SH-SY5Y (cell line): ENCODE measurements around the gene SH3GL1.

ENCODE experiments used
- GATA2 ChIP-seq: IDR thresholded peaks from 2 replicates; pipeline ENCODE4 v1.6.1; 2011; ENCODE audit warnings: mild to moderate bottlenecking, low read depth, low read length
- GATA3 ChIP-seq: IDR thresholded peaks from 2 replicates; pipeline ENCODE4 v1.6.1; 2011; ENCODE audit warnings: low read depth, mild to moderate bottlenecking, low read length, moderate library complexity

The SH3GL1 gene

GRCh38 chr19:4380254-4380727 lies 20.1 kb downstream of the SH3GL1 start:
- no peak for TF ChIP-seq GATA2

- TF ChIP-seq GATA2: no peak
Measured at GRCh38 chr19:4379383-4380253, 20.7 kb downstream of the SH3GL1 start.

GRCh38 chr19:4378886-4379285 lies 21.5 kb downstream of the SH3GL1 start:
- no peak for TF ChIP-seq GATA2
- no peak for TF ChIP-seq GATA3

GRCh38 chr19:4376991-4377781 lies 23.2 kb downstream of the SH3GL1 start:
- TF ChIP-seq GATA2 (no peak), GATA3 (no peak)

- TF ChIP-seq GATA2 (no peak), GATA3 (no peak)
Measured at GRCh38 chr19:4376671-4376990, 23.7 kb downstream of the SH3GL1 start.

- TF ChIP-seq GATA3 (no peak), GATA2 (no peak)
Measured at GRCh38 chr19:4376028-4376670, 24.2 kb downstream of the SH3GL1 start.

- TF ChIP-seq GATA3: no peak
- peak; percentile 73 for TF ChIP-seq GATA2
Measured at GRCh38 chr19:4375164-4376027, 25.0 kb downstream of the SH3GL1 start.

- TF ChIP-seq GATA2 (no peak), GATA3 (no peak)
Measured at GRCh38 chr19:4374498-4375163, 25.7 kb downstream of the SH3GL1 start.

GRCh38 chr19:4373601-4374497 lies 26.5 kb downstream of the SH3GL1 start:
- TF ChIP-seq GATA2 (no peak), GATA3 (no peak)

- TF ChIP-seq GATA3: no peak
- TF ChIP-seq GATA2: no peak
Measured at GRCh38 chr19:4373013-4373367, 27.4 kb downstream of the SH3GL1 start.

GRCh38 chr19:4372165-4373012 lies 28.0 kb downstream of the SH3GL1 start:
- TF ChIP-seq GATA3 (no peak), GATA2 (no peak)
